HPDE6-E6E7 (cell line): ENCODE measurements around the gene PLA2G4D.
A peak's percentile ranks its signal among the peaks of the same experiment; 100 is the strongest.

Experiments used
- DNase-seq: peaks from one replicate; pipeline ENCODE4 v3.0.0; 2011; ENCODE audit warnings: missing footprints; ENCODE audit errors: extremely low spot score

Gene PLA2G4D

GRCh38 chr15:42027521-42027920 lies 66.8 kb downstream of the PLA2G4D start:
- DNase-seq = no peak

- DNase-seq = no peak
Measured at GRCh38 chr15:42024303-42024702, 70.1 kb downstream of the PLA2G4D start.

GRCh38 chr15:42021593-42021992 lies 72.8 kb downstream of the PLA2G4D start:
- DNase-seq = peak; percentile 15

- peak; percentile 60 for DNase-seq
Measured at GRCh38 chr15:42020713-42021273, 73.6 kb downstream of the PLA2G4D start, which contains the start of gene PLA2G4E. TSS of gene PLA2G4E (minus strand) at chr15:42021042. CDS start at chr15:42021030, 12 bp downstream.

GRCh38 chr15:42018306-42019224 lies 75.8 kb downstream of the PLA2G4D start:
- DNase-seq = no peak
